ENCODE data around the gene PURA. TPM values are rescaled to one million over a fixed set of nuclear protein-coding genes. Genes with fewer than 3 reads are reported as not detected.
A peak's percentile ranks its signal among the peaks of the same experiment; 100 is the strongest.

The PURA gene
- total RNA-seq, 1 donor from 2014 or later = 9.2 TPM

DNA sequence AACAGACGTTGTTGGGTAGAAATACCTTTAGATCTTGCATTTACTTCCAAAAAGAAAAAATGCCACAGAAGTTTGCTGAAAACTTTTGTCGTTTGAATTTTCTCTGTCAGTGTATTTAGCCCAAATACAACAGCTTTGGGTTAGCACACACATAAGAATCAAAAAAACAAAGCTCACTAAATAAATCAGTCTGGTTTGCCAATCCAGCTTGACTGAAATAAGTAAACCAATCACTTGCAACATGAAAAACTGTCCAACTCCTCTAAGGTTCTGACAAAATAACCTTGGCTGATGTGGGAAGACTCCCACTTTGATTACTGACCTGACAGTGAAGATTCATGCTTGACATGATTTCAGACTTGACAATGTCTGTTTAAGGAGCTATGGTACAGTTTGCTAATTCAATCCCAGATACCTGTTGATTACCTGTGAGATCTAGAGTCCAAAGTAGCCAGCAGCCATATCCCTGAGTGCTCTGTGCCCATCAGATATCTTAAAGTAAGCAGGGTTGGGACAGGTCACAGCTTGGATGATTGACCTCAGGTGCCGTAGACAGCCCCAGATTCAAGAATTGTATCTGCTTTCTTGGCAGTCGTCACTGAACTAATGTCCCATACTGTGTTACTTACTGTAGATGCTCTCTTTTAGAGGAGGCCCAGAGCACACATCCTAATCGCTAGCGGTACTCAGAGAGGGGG is 12.6 kb downstream of the PURA start:
- no peak for DNase-seq (ENCODE audit: low read depth)
- peaks cover 18% of the 10 kb centered on the region for H3K79me2 ChIP-seq (ENCODE audit: insufficient read depth, low read length)
- H3K36me3 ChIP-seq (ENCODE audit: insufficient read depth, low read length) = no peaks in the 10 kb centered on the region
- peak; percentile 37 for FAIRE-seq
- no peak overlapping the region for H3K4me2 ChIP-seq (ENCODE audit: low read length)
- H2AFZ ChIP-seq (ENCODE audit: low read depth, low read length) = no peak overlapping the region
- H3K27me3 ChIP-seq (ENCODE audit: insufficient read depth, low read length) = no peaks in the 10 kb centered on the region
- Mint-ChIP-seq H3K27me3 (ENCODE audit: low read depth, unreplicated experiment) (peaks cover 2% of the 10 kb centered on the region), H3K27ac (ENCODE audit: unreplicated experiment) (no peak overlapping the region), H3K36me3 (ENCODE audit: low read depth, unreplicated experiment) (no peaks in the 10 kb centered on the region), H3K4me1 (ENCODE audit: low read depth, unreplicated experiment) (peaks cover 16% of the 10 kb centered on the region), H3K9me3 (ENCODE audit: unreplicated experiment) (no peaks in the 10 kb centered on the region), H3K4me3 (ENCODE audit: unreplicated experiment) (no peak overlapping the region)
- H3K4me1 ChIP-seq (ENCODE audit: insufficient read depth, low read length) = peaks cover 3% of the 10 kb centered on the region
- TF ChIP-seq CTCF (IDR thresholded peaks at IDR 0.05; ENCODE audit: insufficient read depth, low read depth, low read length) = no peak
- TF ChIP-seq EZH2 (IDR thresholded peaks at IDR 0.05; ENCODE audit: insufficient read depth, low read length) = no peak
- H3K9ac ChIP-seq (ENCODE audit: low read length) = no peak overlapping the region
- H3K27ac ChIP-seq (ENCODE audit: low read depth, low read length) = no peak overlapping the region
- no peaks in the 10 kb centered on the region for H3K9me3 ChIP-seq (ENCODE audit: insufficient read depth, low read depth, low read length)
- no peak overlapping the region for H3K4me3 ChIP-seq (ENCODE audit: insufficient read depth, low read depth, low read length)
- peaks cover 27% of the 10 kb centered on the region for H4K20me1 ChIP-seq (ENCODE audit: insufficient read depth, low read length)

- peaks cover 26% of the 10 kb centered on the region for H3K4me1 Mint-ChIP-seq (ENCODE audit: low read depth, unreplicated experiment)
- H3K36me3 Mint-ChIP-seq (ENCODE audit: low read depth, unreplicated experiment) = no peaks in the 10 kb centered on the region
- Histone ChIP-seq H4K20me1 (ENCODE audit: insufficient read depth, low read length) (peaks cover 26% of the 10 kb centered on the region), H3K27me3 (ENCODE audit: insufficient read depth, low read length) (no peaks in the 10 kb centered on the region), H3K9ac (ENCODE audit: low read length) (no peak overlapping the region), H3K9me3 (ENCODE audit: insufficient read depth, low read depth, low read length) (no peaks in the 10 kb centered on the region), H3K36me3 (ENCODE audit: insufficient read depth, low read length) (no peaks in the 10 kb centered on the region), H3K79me2 (ENCODE audit: insufficient read depth, low read length) (peaks cover 18% of the 10 kb centered on the region), H3K27ac (ENCODE audit: low read depth, low read length) (no peak overlapping the region), H3K4me1 (ENCODE audit: insufficient read depth, low read length) (peaks cover 15% of the 10 kb centered on the region), H3K4me2 (ENCODE audit: low read length) (no peak overlapping the region), H2AFZ (ENCODE audit: low read depth, low read length) (no peak overlapping the region), H3K4me3 (ENCODE audit: insufficient read depth, low read depth, low read length) (no peak overlapping the region)
- H3K4me3 Mint-ChIP-seq (ENCODE audit: unreplicated experiment) = no peak overlapping the region
- no peaks in the 10 kb centered on the region for H3K9me3 Mint-ChIP-seq (ENCODE audit: unreplicated experiment)
- DNase-seq (ENCODE audit: low read depth) = no peak
- no peak overlapping the region for H3K27ac Mint-ChIP-seq (ENCODE audit: unreplicated experiment)
- TF ChIP-seq EZH2 (IDR thresholded peaks at IDR 0.05; ENCODE audit: insufficient read depth, low read length) (no peak), CTCF (IDR thresholded peaks at IDR 0.05; ENCODE audit: insufficient read depth, low read depth, low read length) (no peak)
- FAIRE-seq = no peak
- H3K27me3 Mint-ChIP-seq (ENCODE audit: low read depth, unreplicated experiment) = peaks cover 2% of the 10 kb centered on the region
Measured at GRCh38 chr5:140128376-140128775, 14.5 kb downstream of the PURA start.
